ENCODE data around the gene TBC1D8.

The TBC1D8 gene

DNA sequence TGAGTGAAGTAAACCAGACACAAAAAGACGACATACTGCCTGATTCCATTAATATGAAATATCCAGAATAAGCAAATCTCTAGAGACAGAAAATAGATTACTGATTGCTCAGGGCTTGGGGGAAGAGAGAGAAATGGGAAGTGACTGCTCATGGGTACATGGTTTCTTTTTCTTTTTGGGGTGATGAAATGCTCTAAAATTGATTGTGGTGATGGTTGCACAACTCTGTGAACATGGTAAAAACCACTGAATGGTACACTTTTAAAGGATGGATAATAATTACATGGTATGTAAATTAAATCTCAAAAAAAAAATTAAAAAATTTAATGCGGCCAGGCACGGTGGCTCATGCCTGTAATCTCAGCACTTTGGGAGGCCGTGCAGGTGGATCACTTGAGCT lies 109.8 kb downstream of the TBC1D8 start:
- no peak for DNase-seq (ENCODE audit: low read depth)
- H3K4me3 ChIP-seq (ENCODE audit: low read depth, low read length): no peak overlapping the region

DNA sequence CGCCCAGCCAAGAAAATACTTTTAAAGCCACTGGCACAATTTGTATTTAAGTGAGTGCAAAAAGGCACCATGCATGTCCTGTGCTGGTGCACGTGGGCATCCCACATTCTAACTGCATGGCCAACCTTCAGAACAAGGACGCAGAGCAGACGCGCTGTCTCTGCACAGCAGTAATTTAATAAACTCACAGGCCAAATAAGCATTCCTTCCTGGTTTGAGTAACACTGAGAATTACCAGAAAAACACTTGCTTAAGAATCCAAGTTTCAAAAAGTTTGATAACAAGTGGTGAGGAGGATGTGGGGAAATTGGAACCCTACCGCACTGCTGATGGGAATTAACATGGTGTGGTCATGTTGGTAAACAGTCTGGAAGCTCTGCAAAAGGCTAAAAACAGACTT lies 110.4 kb downstream of the TBC1D8 start:
- DNase-seq (ENCODE audit: low read depth): no peak
- no peak overlapping the region for H3K4me3 ChIP-seq (ENCODE audit: low read depth, low read length)

DNA sequence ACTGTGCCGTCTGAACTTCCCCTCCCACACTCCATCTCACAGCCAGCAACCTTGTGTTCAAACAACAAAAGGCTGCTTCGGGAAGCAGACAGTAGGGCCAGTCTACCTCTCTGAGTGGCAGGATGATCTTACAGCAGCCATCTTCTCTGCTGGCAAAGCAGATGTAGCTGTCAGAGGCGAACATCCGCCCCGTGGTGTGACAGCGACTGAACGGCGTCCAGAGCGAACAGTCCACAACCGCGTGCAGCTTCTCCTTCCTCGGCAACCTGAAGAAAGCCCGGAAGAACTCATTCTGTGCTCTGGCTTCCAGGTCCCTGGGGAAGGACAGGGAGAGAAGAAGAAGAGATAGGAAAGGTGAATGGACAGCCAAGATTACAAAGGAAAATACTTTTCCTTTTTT lies 111.1 kb downstream of the TBC1D8 start:
- no peak for DNase-seq (ENCODE audit: low read depth)
- H3K4me3 ChIP-seq (ENCODE audit: low read depth, low read length): no peak overlapping the region

DNA sequence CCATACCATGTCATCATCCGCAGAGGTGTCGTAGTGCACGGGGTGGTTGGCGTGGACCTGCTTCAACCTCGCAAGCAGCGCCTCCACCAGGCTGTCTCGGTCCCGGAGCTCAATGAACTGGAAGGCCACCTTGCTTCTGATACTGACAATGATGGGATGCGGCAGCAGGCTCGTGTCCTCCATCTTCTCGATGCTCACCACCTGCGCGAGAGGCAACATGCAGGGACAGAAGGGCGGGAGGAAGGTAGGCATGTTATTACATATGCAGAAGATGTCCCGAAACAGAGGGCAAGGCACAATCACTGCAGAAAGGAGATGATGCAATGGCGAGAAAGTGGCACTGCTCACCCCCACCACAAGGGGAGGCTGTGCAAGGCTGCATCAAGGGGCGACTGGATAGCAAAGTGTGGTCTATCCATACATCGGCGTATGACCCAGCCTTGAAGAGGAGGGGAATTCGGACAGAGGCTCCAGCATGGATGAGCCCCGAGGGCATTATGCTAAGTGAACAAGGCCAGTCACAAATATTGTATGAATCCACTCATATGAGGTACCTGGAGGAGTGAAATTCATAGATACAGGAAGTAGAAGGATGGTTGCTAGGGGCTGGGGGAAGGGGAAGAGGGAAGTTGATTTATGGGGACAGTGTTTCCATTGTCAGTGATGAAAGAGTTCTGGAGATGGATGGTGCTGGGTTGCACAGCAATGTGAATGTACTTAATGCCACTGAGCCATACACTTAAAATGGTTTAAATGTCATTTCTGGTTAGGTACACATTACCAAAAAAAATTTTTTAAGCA lies 112.5 kb downstream of the TBC1D8 start:
- no peak overlapping the region for H3K4me3 ChIP-seq (ENCODE audit: low read depth, low read length)
- DNase-seq (ENCODE audit: low read depth): no peak

DNA sequence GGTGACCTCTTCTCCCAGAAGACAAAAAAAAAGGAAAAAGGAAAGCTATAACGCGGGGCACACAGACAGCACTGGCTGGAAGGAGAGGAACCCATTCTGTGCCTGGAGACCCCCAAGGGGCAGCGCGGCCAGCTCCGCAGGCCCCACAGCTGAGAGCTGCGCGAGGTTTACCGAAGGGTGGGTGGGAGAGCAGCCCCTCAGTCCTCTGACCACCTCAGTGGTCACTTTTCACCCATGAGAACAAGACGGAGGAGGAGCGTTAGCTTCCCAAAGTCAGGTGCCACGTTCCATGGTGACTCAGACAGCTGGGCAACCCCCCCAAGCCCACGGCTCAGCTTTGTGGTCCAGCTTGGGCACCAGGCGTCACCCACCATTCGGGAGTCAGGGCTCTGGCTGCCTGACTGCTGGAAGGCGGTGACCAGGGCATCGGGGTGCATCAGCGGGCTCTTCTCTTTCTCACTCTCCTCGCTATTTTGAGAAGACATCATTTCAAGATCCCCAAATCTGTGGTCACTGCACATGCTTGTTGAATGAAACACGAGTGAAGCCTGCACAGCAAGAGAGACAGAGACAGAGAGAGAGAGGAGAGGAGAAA lies 113.9 kb downstream of the TBC1D8 start:
- H3K4me3 ChIP-seq (ENCODE audit: low read depth, low read length): no peak overlapping the region
- no peak for DNase-seq (ENCODE audit: low read depth)

DNA sequence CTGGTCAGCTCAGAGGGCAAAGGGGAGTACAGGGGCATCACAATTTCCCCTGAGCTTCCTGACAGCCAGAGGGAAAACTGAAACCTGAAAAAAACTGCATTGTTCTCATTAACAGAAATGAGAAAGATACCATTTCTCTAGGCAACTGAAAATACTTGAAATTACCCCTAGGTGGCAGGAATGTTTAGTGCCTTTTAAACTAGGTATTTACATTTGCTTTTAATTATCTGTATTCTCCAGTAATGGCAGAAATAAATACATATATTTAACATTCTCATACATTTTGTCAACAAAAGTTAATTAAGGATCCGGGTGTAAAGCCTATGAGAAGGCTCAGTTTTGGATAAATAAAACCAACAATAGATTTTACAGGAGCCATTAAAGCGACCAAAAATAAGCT lies 114.6 kb downstream of the TBC1D8 start:
- no peak for DNase-seq (ENCODE audit: low read depth)
- H3K4me3 ChIP-seq (ENCODE audit: low read depth, low read length): no peak overlapping the region

DNA sequence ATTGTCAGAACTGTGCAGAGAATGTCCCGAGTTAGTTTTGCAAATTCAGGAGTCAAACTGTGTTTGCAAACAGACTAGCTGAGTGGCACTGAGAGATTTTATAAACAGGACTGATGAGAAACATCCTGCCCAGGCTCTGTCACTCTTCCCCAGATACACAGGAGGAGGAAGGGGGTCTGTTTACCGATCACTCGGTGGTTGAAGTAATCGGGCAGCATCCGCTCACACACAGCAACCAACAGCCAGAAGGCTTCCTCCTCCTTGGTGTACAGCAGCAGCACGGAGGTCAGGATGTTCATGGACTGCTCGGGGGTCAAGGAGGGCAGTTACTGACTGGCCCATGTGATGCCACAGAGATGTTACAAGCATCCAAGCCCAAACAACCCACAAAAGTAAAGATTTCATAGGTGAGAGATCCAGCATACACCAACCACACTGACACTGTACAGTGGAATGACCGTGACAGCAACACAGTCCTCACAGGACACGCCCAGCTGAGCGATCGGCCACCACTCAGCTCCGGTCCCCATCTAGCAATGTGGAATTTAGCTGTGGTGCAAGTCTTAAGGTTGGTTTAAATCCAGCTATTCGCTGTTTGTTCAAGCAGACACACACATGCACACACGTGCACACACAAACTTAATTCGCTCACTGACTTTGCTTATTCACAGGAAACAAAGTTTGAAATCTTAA lies 119.0 kb downstream of the TBC1D8 start:
- H3K4me3 ChIP-seq (ENCODE audit: low read depth, low read length): no peak overlapping the region
- no peak for DNase-seq (ENCODE audit: low read depth)

DNA sequence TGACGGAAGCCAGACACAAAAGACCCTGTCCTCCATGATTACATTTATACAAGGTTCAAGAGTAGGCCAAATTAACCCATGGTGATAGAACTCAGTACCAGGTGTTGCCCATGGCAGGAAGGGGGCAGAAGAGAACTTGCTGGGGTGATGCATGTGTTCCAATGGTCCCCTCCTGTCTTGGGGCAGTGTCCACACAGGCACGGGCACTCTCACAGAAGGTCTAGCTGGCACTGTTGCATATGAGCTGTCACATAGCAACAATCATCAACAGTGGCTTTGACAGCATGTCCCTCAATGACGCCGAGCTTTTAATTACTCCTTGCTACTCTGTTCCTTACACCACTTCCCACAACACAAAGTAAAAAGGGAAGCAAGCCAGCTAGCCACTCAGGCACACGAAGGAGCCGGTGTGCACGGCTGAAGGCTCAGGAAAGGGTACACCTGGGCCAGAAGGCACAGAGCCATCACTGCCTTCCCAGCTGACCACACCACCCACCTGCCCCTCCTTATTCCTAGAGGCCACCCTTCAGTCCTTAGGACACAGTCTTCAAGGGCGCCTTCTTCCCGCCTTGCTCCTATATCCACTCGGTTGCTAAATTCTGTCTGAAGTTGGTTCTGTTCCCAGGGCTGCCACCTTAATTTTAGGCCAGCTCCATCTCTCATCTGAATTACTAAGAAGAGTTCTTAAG lies 120.2 kb downstream of the TBC1D8 start:
- DNase-seq (ENCODE audit: low read depth): no peak
- H3K4me3 ChIP-seq (ENCODE audit: low read depth, low read length): no peak overlapping the region

DNA sequence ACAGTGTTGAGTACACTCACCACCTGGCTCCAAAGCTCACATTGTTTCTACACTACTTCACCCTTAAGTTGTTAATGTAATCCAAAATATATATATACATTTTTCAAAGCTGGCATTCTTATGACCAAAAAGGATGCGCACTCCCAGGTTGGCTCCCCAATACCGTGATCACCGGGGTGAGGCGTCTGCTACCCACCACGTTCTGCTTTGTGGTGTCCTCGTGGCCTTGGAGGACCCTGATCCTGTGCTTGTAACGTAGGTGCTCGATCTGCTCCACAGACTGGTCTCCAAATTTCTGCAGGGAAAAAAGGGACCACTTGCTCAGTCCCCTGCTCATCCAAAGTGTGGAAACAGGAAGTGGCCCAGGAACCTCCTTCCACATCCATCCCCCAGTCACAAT lies 123.3 kb downstream of the TBC1D8 start:
- no peak overlapping the region for H3K4me3 ChIP-seq (ENCODE audit: low read depth, low read length)
- no peak for DNase-seq (ENCODE audit: low read depth)

DNA sequence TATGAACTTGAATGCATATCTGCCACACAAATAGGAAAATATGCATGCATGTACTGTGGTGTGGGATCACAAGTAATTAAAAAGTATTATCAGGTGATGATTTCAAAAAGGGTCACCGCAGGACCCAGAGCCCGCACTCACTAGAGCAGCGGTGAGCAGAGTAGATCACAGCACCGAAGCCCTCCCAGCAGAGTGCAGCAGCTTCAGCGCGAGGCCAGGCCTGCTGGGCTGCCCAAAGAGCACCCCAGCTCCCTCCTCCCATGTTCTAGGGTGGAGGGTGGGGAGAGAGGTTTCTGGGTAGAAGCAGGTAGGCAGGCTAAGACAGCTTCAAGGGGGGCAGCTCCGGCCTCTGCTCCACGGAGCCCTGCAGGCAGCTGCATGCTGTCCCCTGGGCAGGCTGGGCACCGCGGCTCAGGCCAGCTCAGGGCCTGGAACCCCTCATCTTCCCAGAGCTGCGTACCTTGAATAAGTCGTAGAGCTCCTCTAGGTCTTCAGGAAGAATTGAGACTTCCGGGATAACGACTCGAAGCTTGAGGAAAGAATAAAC lies 124.2 kb downstream of the TBC1D8 start:
- H3K4me3 ChIP-seq (ENCODE audit: low read depth, low read length): no peak overlapping the region
- DNase-seq (ENCODE audit: low read depth): no peak

DNA sequence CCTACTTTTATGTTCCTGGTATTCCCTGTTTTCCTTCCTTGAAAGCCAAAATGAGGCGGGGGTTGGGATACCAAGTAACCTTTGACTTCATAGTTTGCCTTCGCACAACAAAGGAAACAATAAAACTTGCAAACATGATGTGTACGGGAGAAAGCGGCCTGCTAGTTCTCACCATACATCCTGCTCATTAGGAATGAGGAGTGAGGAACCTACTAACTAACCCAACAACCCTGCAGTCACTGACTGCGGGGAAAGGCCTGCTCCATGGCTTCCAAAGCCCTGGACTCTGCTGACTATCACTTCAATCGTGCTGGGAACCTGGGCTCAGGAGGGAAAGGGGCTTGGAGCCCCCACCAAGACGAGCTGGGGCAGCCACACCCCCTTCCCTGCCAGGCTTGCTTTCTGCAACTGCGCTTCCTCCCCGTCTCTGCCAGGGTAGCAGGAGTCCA lies 124.9 kb downstream of the TBC1D8 start:
- DNase-seq (ENCODE audit: low read depth): no peak
- H3K4me3 ChIP-seq (ENCODE audit: low read depth, low read length): no peak overlapping the region

DNA sequence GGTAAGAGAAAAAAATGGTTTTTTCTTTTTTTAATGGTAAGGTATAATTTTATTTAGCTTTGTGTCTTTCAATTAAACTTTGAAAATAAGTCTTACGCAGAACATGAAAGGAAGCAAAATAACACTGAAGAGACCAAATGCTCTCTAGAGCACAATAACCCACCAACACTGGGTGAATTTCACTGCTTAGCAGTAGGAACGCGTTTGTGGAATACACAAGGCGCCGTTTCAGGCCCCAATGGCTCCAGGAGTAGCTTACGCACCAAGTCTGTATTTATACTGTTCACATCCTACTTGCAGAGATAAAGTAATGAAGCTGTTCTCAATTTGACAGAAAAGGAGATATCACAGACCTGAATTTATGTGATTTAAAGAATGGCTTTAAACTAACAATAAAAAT lies 125.6 kb downstream of the TBC1D8 start:
- H3K4me3 ChIP-seq (ENCODE audit: low read depth, low read length): no peak overlapping the region
- no peak for DNase-seq (ENCODE audit: low read depth)

DNA sequence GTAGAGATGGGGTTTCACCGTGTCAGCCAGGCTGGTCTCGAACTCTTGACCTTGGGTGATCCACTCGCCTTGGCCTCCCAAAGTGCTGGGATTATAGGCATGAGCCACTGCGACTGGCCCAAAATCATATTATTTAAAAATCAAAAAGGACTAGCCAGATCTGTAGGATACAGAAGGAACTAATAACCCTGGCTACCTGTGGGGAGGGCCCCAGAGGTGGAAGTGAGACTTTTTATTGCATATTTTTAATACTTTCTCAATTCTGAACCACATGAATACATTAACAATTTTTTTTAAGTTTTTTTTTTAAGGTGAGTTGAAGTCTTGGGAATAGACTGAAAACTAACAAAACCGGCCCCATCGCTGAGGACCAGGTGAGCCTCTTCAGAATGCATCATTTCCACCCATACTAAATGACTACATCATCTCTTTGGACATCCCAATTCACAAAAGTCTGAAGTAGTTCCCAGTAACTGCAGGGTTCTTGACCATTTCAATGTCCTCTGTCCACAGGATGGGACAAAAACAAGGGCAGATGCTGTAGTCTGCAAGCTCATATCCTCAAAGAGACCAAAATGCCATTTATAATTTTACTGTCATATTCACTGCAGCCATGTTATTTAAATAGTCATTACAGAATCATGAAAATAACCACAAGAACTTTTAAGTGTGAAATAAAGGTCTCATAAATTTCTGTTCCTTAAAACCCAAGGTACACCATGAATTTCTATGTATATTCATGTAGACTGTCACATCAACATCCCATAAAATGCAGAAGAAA lies 127.7 kb downstream of the TBC1D8 start:
- no peak overlapping the region for H3K4me3 ChIP-seq (ENCODE audit: low read depth, low read length)
- DNase-seq (ENCODE audit: low read depth): no peak

DNA sequence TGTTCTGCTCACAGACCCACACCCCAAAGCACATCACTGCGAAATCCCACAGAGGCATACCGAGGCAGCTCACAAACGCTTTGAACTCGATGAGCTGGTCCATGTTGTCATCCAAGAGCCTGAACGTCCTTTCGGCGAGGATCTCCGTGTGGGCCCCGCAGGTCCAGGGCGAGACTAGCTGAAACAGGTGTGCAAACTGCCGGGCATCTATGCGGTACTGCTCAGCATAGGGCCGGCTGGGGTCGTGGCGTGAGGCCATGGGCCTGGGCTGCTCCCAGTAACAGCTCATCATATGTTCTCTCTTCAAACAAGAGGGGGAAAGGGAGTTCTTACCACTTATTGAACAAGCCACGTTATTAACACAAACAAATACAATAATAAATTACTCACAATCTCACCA lies 129.0 kb downstream of the TBC1D8 start:
- no peak overlapping the region for H3K4me3 ChIP-seq (ENCODE audit: low read depth, low read length)
- no peak for DNase-seq (ENCODE audit: low read depth)

DNA sequence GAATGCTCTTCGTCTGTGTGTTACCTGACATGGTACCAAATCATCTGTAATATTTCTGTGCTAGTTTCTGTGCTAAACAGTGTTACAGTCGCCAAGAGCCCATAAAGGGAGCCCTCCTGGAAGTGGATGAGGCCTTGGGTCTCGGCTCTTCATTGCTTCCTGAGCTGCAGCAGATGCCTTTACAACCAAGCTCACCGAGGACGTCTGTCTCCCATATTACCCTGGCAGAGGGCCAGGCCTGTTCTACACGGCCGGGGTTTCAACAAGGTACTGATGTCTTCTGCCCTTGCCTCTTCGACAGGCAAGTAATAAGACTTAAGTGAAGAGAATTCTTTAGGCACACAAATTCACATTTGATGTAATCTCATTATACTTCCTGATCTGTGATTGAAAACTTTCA lies 132.2 kb downstream of the TBC1D8 start:
- no peak for DNase-seq (ENCODE audit: low read depth)
- no peak overlapping the region for H3K4me3 ChIP-seq (ENCODE audit: low read depth, low read length)

DNA sequence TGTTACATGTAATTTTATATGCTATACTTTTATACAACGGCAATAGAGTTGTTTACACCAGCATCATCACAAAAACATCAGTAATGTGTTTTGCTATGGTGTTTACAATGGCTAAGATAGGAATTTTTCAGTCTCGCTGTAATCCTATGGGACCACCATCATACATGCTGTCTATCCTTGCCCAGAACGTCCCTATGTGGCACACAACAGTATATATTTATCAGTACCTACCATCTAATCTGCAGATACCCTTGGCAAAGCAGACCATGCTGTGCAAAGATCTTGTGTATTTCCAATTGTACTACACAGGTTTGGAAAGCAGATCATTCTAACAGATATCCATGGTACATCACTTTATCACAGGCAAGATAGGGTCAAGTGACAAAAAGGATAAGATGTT lies 133.8 kb downstream of the TBC1D8 start:
- no peak overlapping the region for H3K4me3 ChIP-seq (ENCODE audit: low read depth, low read length)
- DNase-seq (ENCODE audit: low read depth): no peak

DNA sequence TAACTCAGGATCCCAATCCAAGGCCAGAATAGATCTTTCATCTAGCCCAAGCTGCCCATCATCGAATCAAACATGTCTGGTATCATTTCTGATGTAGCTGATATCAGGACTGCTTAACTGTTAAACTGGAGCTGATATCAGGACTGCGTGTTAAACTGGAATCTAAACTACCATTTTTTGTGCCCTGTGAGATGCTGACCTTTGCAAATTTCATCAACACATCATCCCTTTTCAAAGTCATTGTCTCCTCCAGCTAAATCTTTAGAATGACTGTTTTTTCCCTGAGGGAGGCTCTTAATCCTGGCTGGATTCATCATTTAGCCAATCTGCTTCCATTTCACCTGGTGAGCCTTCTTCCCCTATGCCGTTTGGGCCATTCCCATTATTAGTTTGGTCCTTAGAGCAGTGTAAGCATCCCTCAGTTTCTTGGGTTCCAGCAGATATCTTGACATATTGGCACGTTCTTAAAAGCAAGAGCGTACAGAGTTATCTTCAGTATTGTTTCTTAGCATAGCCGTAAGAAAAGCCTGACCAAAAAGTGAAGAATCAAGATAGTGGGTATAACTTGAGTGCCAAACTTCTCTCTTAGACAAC lies 136.8 kb downstream of the TBC1D8 start:
- no peak for DNase-seq (ENCODE audit: low read depth)

DNA sequence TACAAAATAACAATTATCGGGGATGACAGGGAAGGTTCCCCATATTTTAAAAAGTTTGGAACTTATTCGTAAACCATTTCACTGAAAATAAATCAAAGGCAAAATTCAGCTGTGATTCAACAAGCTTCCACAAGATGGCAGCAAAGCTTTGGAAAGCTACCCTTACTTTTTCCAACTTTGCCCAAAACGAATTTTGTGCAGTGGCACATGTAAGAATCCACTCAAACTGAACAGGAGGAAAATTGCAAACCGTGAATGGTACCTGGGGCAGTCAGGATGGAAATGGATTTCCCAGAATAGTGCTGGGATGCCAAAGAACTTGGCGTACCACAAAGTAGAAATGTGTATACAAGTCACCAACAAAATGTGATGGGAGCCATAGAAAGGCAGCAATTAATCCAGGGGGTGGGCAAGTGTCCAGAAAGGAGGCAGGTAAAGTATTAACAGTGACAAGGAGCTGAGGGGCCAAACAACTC lies 138.4 kb downstream of the TBC1D8 start:
- no peak for DNase-seq (ENCODE audit: low read depth)
- H3K4me3 ChIP-seq (ENCODE audit: low read depth, low read length): no peak overlapping the region

More for the DNA sequence above, 136.8 kb downstream of the TBC1D8 start:
- no peak overlapping the region for H3K4me3 ChIP-seq (ENCODE audit: low read depth, low read length)

Data from skeletal muscle cell (primary cell).